BE2C (cell line): ENCODE measurements around the gene CDH4.

Experiments
- DNase-seq: peaks from one replicate; pipeline ENCODE4 v3.0.0-alpha.2; 2020
- H3K27me3 ChIP-seq: fragments of 250-450 bp; sonication (Bioruptor Pico); 2 replicates; pipeline ENCODE4 v1.5.1; 2020; ENCODE audit warnings: mild to moderate bottlenecking
- H3K36me3 ChIP-seq: fragments of 250-450 bp; sonication (Bioruptor Pico); 2 replicates; pipeline ENCODE4 v1.5.1; 2020; ENCODE audit warnings: mild to moderate bottlenecking
- H3K4me1 ChIP-seq: fragments of 250-450 bp; sonication (Bioruptor Pico); 2 replicates; pipeline ENCODE4 v1.5.1; 2020
- H3K4me3 ChIP-seq: 2 replicates; pipeline ENCODE4 v1.5.1; 2011; ENCODE audit warnings: low read depth, low read length
- H3K9me3 ChIP-seq: fragments of 250-450 bp; sonication (Bioruptor Pico); 2 replicates; pipeline ENCODE4 v1.5.1; 2020
- CTCF ChIP-seq: IDR thresholded peaks from 2 replicates; pipeline ENCODE4 v1.5.1; 2012; ENCODE audit warnings: mild to moderate bottlenecking, low read depth, low read length

Gene CDH4

GRCh38 chr20:61435184-61435822, 183.2 kb downstream of the CDH4 start:
- H3K36me3 ChIP-seq = no peaks in the 10 kb centered on the region
- no peaks in the 10 kb centered on the region for H3K27me3 ChIP-seq
- TF ChIP-seq CTCF = no peak
- DNase-seq = no peak
- H3K4me1 ChIP-seq = no peaks in the 10 kb centered on the region
- H3K9me3 ChIP-seq = no peaks in the 10 kb centered on the region
- no peak overlapping the region for H3K4me3 ChIP-seq

- Histone ChIP-seq H3K4me3 (no peak overlapping the region), H3K4me1 (no peaks in the 10 kb centered on the region), H3K36me3 (no peaks in the 10 kb centered on the region), H3K9me3 (no peaks in the 10 kb centered on the region), H3K27me3 (no peaks in the 10 kb centered on the region)
- no peak for TF ChIP-seq CTCF
- DNase-seq = no peak
Measured at GRCh38 chr20:61435823-61436220, 183.8 kb downstream of the CDH4 start.

GRCh38 chr20:61436283-61436666, 184.2 kb downstream of the CDH4 start:
- H3K4me1 ChIP-seq = no peaks in the 10 kb centered on the region
- no peak overlapping the region for H3K4me3 ChIP-seq
- no peak for TF ChIP-seq CTCF
- no peak for DNase-seq
- no peaks in the 10 kb centered on the region for H3K36me3 ChIP-seq
- no peaks in the 10 kb centered on the region for H3K27me3 ChIP-seq
- no peaks in the 10 kb centered on the region for H3K9me3 ChIP-seq

GRCh38 chr20:61436667-61437279, 184.7 kb downstream of the CDH4 start:
- Histone ChIP-seq H3K4me3 (no peak overlapping the region), H3K27me3 (no peaks in the 10 kb centered on the region), H3K4me1 (no peaks in the 10 kb centered on the region), H3K36me3 (no peaks in the 10 kb centered on the region), H3K9me3 (no peaks in the 10 kb centered on the region)
- no peak for DNase-seq
- no peak for TF ChIP-seq CTCF

GRCh38 chr20:61437280-61438206, 185.5 kb downstream of the CDH4 start:
- no peak for TF ChIP-seq CTCF
- no peaks in the 10 kb centered on the region for H3K9me3 ChIP-seq
- no peak for DNase-seq
- no peaks in the 10 kb centered on the region for H3K4me1 ChIP-seq
- no peaks in the 10 kb centered on the region for H3K27me3 ChIP-seq
- no peaks in the 10 kb centered on the region for H3K36me3 ChIP-seq
- H3K4me3 ChIP-seq = no peak overlapping the region
